K562 (cell line): ENCODE data around the gene GJC2. TPM values are rescaled to one million over a fixed set of nuclear protein-coding genes. Genes with fewer than 3 reads are reported as not detected.
A peak's percentile ranks its signal among the peaks of the same experiment; 100 is the strongest.

Experiments used
- ARID3B ChIP-seq: fragments of 250-450 bp; sonication (Bioruptor Pico); IDR thresholded peaks from 2 replicates; pipeline ENCODE4 v1.4.0; 2020; ENCODE audit warnings: borderline replicate concordance
- DNMT1 ChIP-seq: fragments of 450-650 bp; IDR thresholded peaks from 2 replicates; pipeline ENCODE4 v1.6.1; 2016; ENCODE audit warnings: antibody characterized with exemption, mild to moderate bottlenecking
- E2F4 ChIP-seq: sonication (generic); formaldehyde crosslinking; IDR thresholded peaks from 2 replicates; pipeline ENCODE4 v1.8.0; 2022; ENCODE audit warnings: mild to moderate bottlenecking, low read depth, missing genetic modification reagents
- GTF2F1 ChIP-seq: IDR thresholded peaks from 2 replicates; pipeline ENCODE4 v1.6.1; 2011; ENCODE audit warnings: low read depth, low read length, improper control_type of control experiment
- LARP7 ChIP-seq: fragments of 450-650 bp; IDR thresholded peaks from 2 replicates; pipeline ENCODE4 v1.6.1; 2016
- NCOA1 ChIP-seq: fragments of 450-650 bp; IDR thresholded peaks from 2 replicates; pipeline ENCODE4 v1.6.1; 2016; ENCODE audit warnings: low read depth
- NCOA4 ChIP-seq: fragments of 450-650 bp; IDR thresholded peaks from 2 replicates; pipeline ENCODE4 v1.6.1; 2018; ENCODE audit warnings: mild to moderate bottlenecking; ENCODE audit not compliant: partially characterized antibody
- NR2C1 ChIP-seq, 2 experiments: fragments of 450-650 bp; IDR thresholded peaks; 2 replicates each; pipeline ENCODE4 v1.6.1; 2017; ENCODE audit warnings: mild to moderate bottlenecking in 2 of 2, antibody characterized with exemption in 1 of 2, inconsistent platforms in 1 of 2, missing compliant biosample characterization in 1 of 2, missing genetic modification characterization in 1 of 2
- PPARD ChIP-seq: fragments of 250-450 bp; sonication (Bioruptor Pico); IDR thresholded peaks from 2 replicates; pipeline ENCODE4 v1.8.0; 2022; ENCODE audit warnings: inconsistent platforms, mild to moderate bottlenecking, moderate library complexity
- PYGO2 ChIP-seq: fragments of 450-650 bp; IDR thresholded peaks from 2 replicates; pipeline ENCODE4 v1.6.1; 2016; ENCODE audit warnings: mild to moderate bottlenecking, missing genetic modification characterization, moderate library complexity, missing compliant biosample characterization
- TFE3 ChIP-seq: fragments of 450-650 bp; formaldehyde crosslinking; IDR thresholded peaks from 2 replicates; pipeline ENCODE4 v1.4.0; 2020; ENCODE audit warnings: mild to moderate bottlenecking, mixed read lengths
- ZFP30 ChIP-seq: fragments of 250-450 bp; sonication (Bioruptor Pico); IDR thresholded peaks from 2 replicates; pipeline ENCODE4 v1.8.0; 2022; ENCODE audit warnings: moderate library complexity, mild to moderate bottlenecking, inconsistent platforms, borderline replicate concordance
- ZKSCAN8 ChIP-seq: fragments of 200-800 bp; sonication (Bioruptor generic); IDR thresholded peaks from 2 replicates; pipeline ENCODE4 v1.6.1; 2016; ENCODE audit warnings: missing genetic modification characterization, missing compliant biosample characterization
- ZNF217 ChIP-seq: sonication (generic); formaldehyde crosslinking; IDR thresholded peaks from 2 replicates; pipeline ENCODE4 v1.8.0; 2022; ENCODE audit warnings: mild to moderate bottlenecking, missing genetic modification reagents
- ZNF512 ChIP-seq: IDR thresholded peaks from 2 replicates; pipeline ENCODE4 v1.6.1; 2016; ENCODE audit warnings: missing genetic modification characterization, missing compliant biosample characterization
- ZNF592 ChIP-seq: fragments of 450-650 bp; IDR thresholded peaks from 2 replicates; pipeline ENCODE4 v1.6.1; 2017; ENCODE audit warnings: antibody characterized with exemption, mild to moderate bottlenecking
- polyA plus RNA-seq, 8 experiments: library from polyadenylated mRNA; depleted of rRNA in 4 of 8; stranded (reverse) in 5 of 8; unstranded in 3 of 8; fragments of >200 nt; fragmentation: Nextera tagmentation in 2 of 8; fragmentation: Illumina TruSeq in 1 of 8; extraction: Ambion mirVana in 2 of 8; extraction: Trizol in 1 of 8; gene quantifications; 2 replicates each; pipeline versions ENCODE4 v1.2.1 to v1.2.3, GENCODE V29; 2011 to 2014; ENCODE audit warnings: inconsistent platforms in 1 of 8, missing spikeins in 1 of 8
- total RNA-seq, 7 experiments: library from RNA; depleted of rRNA in 6 of 7; stranded (reverse); fragments of >200 nt in 6 of 7; fragmentation: Illumina TruSeq in 2 of 7; extraction: Trizol in 2 of 7; gene quantifications; 2 replicates each; pipeline versions ENCODE4 v1.2.1 to v1.2.3, GENCODE V29; 2011 to 2021; ENCODE audit warnings: low replicate concordance in 1 of 7

Gene GJC2
- total and polyA plus RNA-seq, 9 of the 15 experiments (the other 6 are each of a cell fraction or from before 2014, with no cell fraction given) = 0.03 to 0.62 (median 0.11) TPM; not detected in 2

- TF ChIP-seq PPARD (CRISPR knock-in tag) = no peak
- TF ChIP-seq NCOA4 = peak; percentile 4
- TF ChIP-seq ZKSCAN8 (CRISPR knock-in tag) = no peak
- peak; percentile 73 for TF ChIP-seq ZNF592
- TF ChIP-seq E2F4 (CRISPR knock-in tag) = no peak
- TF ChIP-seq ZFP30 = no peak
- no peak for TF ChIP-seq NCOA1
- no peak for TF ChIP-seq DNMT1
- TF ChIP-seq NR2C1 (IDR thresholded peaks at IDR 0.05) = no peak
- TF ChIP-seq NR2C1 (tag; IDR thresholded peaks at IDR 0.05) = peak; percentile 61; the same call in 1 of the 2 replicates
- TF ChIP-seq TFE3 (CRISPR knock-in tag) = no peak
- TF ChIP-seq GTF2F1 = no peak
- no peak for TF ChIP-seq ZNF512 (tag)
- TF ChIP-seq ZNF217 (CRISPR knock-in tag) = no peak
- no peak for TF ChIP-seq ARID3B (CRISPR knock-in tag)
- peak; percentile 40; the same call in 1 of the 2 replicates for TF ChIP-seq PYGO2 (tag)
- TF ChIP-seq LARP7 = 0 out of 2 replicates have a peak, but pooled peaks have one; percentile 8
These were observed 39.7 kb upstream of the GJC2 start (continued) for GRCh38 chr1:228109962-228110488.
